RWPE1 (cell line): ENCODE measurements around the gene GPHN.

Experiments used
- CTCF ChIA-PET: fragments of 350-600 bp; sonication (Branson Sonifier 250); formaldehyde crosslinking; extraction: SDS; loops from one replicate; lab custom pipeline; 2021; lab: Yijun Ruan, JAX
- POLR2A ChIA-PET: fragments of 400-600 bp; formaldehyde crosslinking; extraction: SDS; loops from one replicate; lab custom pipeline; 2020; ENCODE audit warnings: antibody characterized with exemption; ENCODE audit not compliant: low non-redundant PET; lab: Yijun Ruan, JAX
- DNase-seq: peaks from one replicate; pipeline ENCODE4 v3.0.0; 2012; ENCODE audit warnings: low spot score
- H3K27ac ChIP-seq: fragments of 450-650 bp; 2 replicates; pipeline ENCODE4 v1.5.1; 2017
- TF ChIP-seq, protein P1 (sequence below): fragments of 450-650 bp; conservative IDR thresholded peaks from 2 replicates; pipeline ENCODE4 v1.5.1; 2017; ENCODE audit warnings: low read depth, mild to moderate bottlenecking

The GPHN gene

DNA sequence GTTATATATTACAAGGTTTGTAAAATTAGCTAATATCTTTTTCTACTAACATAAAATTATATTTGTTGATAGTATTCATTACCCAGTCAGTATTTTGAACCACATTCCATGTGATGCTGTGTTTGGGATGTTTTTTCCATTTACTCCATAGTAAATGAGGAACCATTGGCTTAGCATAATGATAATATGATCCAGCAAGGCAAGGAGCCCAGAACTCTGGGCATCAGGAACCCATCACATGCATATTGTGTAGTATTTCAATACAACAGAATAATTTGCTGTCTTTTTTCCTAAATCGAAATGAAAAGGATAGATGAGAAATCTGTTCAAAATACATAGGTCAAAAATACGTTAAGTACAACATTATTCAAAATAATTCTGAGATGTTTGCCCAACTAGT is 632.6 kb downstream of the GPHN start:
- TF ChIP-seq, protein P1, sequence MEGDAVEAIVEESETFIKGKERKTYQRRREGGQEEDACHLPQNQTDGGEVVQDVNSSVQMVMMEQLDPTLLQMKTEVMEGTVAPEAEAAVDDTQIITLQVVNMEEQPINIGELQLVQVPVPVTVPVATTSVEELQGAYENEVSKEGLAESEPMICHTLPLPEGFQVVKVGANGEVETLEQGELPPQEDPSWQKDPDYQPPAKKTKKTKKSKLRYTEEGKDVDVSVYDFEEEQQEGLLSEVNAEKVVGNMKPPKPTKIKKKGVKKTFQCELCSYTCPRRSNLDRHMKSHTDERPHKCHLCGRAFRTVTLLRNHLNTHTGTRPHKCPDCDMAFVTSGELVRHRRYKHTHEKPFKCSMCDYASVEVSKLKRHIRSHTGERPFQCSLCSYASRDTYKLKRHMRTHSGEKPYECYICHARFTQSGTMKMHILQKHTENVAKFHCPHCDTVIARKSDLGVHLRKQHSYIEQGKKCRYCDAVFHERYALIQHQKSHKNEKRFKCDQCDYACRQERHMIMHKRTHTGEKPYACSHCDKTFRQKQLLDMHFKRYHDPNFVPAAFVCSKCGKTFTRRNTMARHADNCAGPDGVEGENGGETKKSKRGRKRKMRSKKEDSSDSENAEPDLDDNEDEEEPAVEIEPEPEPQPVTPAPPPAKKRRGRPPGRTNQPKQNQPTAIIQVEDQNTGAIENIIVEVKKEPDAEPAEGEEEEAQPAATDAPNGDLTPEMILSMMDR, result no peak
- POLR2A ChIA-PET, result no interaction called here
- CTCF ChIA-PET, result interaction anchor here (0.7 kb wide), 1 partner anchor 516 kb away, joined by 7 read pairs; no protein-coding TSS in a partner anchor
- no peak overlapping the region for H3K27ac ChIP-seq
- no peak for DNase-seq

- CTCF ChIA-PET, result no interaction called here
Measured at GRCh38 chr14:67141146-67141900, 633.4 kb downstream of the GPHN start.

DNA sequence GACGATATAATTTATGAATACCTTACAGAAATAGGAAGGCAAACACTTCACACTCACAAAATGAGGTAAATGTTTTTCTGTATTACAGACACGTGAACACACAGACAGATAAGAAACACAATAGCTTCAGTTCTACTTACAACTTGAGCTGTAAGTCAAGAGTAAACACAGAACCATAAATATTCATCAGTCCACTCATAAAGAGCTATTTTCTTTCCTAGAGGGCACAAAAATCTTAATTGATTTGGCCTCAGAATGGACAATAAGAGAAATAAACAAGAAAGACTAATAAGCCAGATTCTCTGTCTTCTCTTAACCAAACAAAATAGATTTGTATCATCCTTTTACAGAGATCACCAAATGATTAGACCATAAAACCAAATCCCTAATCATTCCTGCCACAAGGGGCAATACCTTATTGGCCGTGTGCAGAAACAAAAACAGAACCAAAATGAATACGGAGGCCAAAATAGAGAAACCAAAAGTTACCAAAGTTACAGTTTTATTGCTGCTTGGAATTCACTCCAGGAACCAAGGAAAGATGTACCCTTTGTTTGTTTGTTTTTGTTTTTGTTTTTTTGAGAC is 643.2 kb downstream of the GPHN start:
- ChIA-PET CTCF (interaction anchor here (0.6 kb wide), 2 partner anchors 41 to 64 kb away, joined by 3 read pairs; no protein-coding TSS in a partner anchor), POLR2A (no interaction called here)
- H3K27ac ChIP-seq, result no peak overlapping the region
- TF ChIP-seq, protein P1, result no peak
- DNase-seq, result no peak

More at GRCh38 chr14:67141146-67141900, 633.4 kb downstream of the GPHN start:
- H3K27ac ChIP-seq, result no peak overlapping the region
- DNase-seq, result no peak
- TF ChIP-seq, protein P1, result no peak
- POLR2A ChIA-PET, result no interaction called here

DNA sequence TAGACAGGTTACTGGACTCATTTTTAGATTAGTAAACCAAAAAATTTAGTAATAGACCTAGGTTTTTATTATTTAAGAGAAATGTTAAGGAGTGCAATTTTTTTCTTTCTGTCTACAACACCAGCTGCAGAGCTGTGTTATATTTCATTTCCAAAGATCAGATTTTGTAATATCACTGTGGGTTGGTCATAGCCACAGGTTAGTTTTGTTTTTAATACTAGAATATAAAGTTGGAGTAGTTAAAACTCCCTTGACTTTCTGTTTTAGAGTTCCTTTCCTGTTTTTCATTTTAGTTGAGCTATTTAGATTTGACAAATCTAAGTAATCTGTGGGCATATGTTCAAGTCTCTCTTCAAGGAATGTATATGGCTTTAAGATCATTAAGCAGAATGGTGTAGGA is 650.6 kb downstream of the GPHN start:
- POLR2A ChIA-PET, result no interaction called here
- no peak for DNase-seq
- H3K27ac ChIP-seq, result no peak overlapping the region
- CTCF ChIA-PET, result no interaction called here
- TF ChIP-seq, protein P1, result no peak

GRCh38 chr14:67162385-67162784 is 654.4 kb downstream of the GPHN start:
- no peak for DNase-seq
- TF ChIP-seq, protein P1, result no peak
- H3K27ac ChIP-seq, result no peak overlapping the region
- POLR2A ChIA-PET, result no interaction called here
- CTCF ChIA-PET, result interaction anchor here (0.5 to 1.0 kb wide), 5 partner anchors 28 to 144 kb away, joined by 3 to 5 read pairs (median 3); no protein-coding TSS in a partner anchor

DNA sequence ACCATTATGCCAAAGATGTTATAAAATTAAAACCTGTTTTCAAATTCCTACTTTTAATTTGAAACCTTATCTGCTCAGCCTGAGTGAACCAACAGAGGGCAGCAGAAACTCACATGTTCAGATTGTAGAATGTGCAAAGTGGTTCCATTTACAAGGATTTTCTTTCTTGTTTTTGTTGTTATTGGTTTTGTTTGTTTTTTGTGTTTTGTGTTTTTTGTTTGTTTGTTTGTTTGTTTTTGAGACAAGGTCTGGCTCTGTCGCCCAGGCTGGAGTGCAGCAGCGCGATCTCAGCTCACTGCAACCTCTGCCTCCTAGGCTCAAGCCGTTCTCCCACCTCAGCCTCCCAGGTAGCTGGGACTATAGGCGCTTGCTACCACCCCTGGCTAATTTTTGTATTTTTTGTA is 658.5 kb downstream of the GPHN start:
- TF ChIP-seq, protein P1, result peak; percentile 84
- H3K27ac ChIP-seq, result no peak overlapping the region
- ChIA-PET POLR2A (no interaction called here), CTCF (interaction anchor here (0.6 to 1.5 kb wide), 8 partner anchors 25 to 301 kb away, joined by 3 to 14 read pairs (median 4); no protein-coding TSS in a partner anchor)
- peak; percentile 32 for DNase-seq
